Activated B cell treated with CpG ODN at 0.5 μM for 24 hours (primary cell): ENCODE results near the gene USP50. TPM values are rescaled to one million over a fixed set of nuclear protein-coding genes. Genes with fewer than 3 reads are reported as not detected.

Experiments
- ATAC-seq: fragments of 200-7000 bp; cut with Tn5 transposase; one replicate; pipeline ENCODE4 v1.10.0; 2021; ENCODE audit warnings: low read depth, mild to moderate bottlenecking, moderate library complexity
- CTCF ChIA-PET: fragments of 350-600 bp; sonication (Branson Sonifier 250); formaldehyde crosslinking; loops from one replicate; lab custom pipeline; 2021; ENCODE audit warnings: antibody characterized with exemption; lab: Charles Lee
- POLR2A ChIA-PET: fragments of 350-600 bp; sonication (Branson Sonifier 250); formaldehyde crosslinking; loops from one replicate; lab custom pipeline; 2021; ENCODE audit warnings: antibody characterized with exemption; lab: Charles Lee
- DNase-seq: peaks from one replicate; pipeline ENCODE4 v3.0.0; 2022
- H3K27ac Mint-ChIP-seq: one replicate; pipeline ENCODE4 v1.8.0; 2020; ENCODE audit warnings: mixed read lengths
- H3K27me3 Mint-ChIP-seq: one replicate; pipeline ENCODE4 v1.8.0; 2021; ENCODE audit warnings: mixed read lengths
- H3K36me3 Mint-ChIP-seq: one replicate; pipeline ENCODE4 v1.8.0; 2021; ENCODE audit warnings: low read depth, mixed read lengths
- H3K4me1 Mint-ChIP-seq: one replicate; pipeline ENCODE4 v1.8.0; 2021; ENCODE audit warnings: mixed read lengths
- H3K4me3 Mint-ChIP-seq: one replicate; pipeline ENCODE4 v1.8.0; 2020; ENCODE audit warnings: mild to moderate bottlenecking, mixed read lengths
- H3K9me3 Mint-ChIP-seq: one replicate; pipeline ENCODE4 v1.8.0; 2020; ENCODE audit warnings: mixed read lengths
- CTCF ChIP-seq: fragments of 200-600 bp; IDR thresholded peaks from one replicate; pipeline ENCODE4 v1.8.0; 2022; ENCODE audit warnings: antibody characterized with exemption, mild to moderate bottlenecking
- intact Hi-C: fragments of 100-400 bp; cut with micrococcal nuclease; formaldehyde crosslinking; loops from one replicate; pipeline ENCODE4 v1.15.1; 2024
- total RNA-seq: library from RNA; stranded (reverse); gene quantifications from 2 replicates; pipeline ENCODE4 v1.2.3, GENCODE V29; 2022

Gene USP50
- total RNA-seq, 1 donor from 2014 or later, result 0.80 TPM

GRCh38 chr15:50484781-50485180, 61.7 kb downstream of the USP50 start:
- CTCF ChIA-PET, result no interaction called here
- POLR2A ChIA-PET, result interaction anchor here (0.7 to 1.4 kb wide), 2 partner anchors 55 to 130 kb away, joined by 3 to 12 read pairs; partner anchors contain the start of gene GABPB1
- DNase-seq, result no peak
- Mint-ChIP-seq H3K4me3 (no peak overlapping the region), H3K36me3 (peaks cover 69% of the 10 kb centered on the region), H3K9me3 (no peaks in the 10 kb centered on the region), H3K4me1 (peaks cover 39% of the 10 kb centered on the region), H3K27ac (peak overlapping the region; percentile 54), H3K27me3 (no peaks in the 10 kb centered on the region)
- ATAC-seq, result peak; percentile 78
- no peak for TF ChIP-seq CTCF
- intact Hi-C loops, result loop anchor here (5.0 kb wide), 2 partner anchors 132 to 423 kb away; partner anchors contain the start of gene AP4E1

GRCh38 chr15:50476143-50476542, 70.3 kb downstream of the USP50 start:
- no peak for TF ChIP-seq CTCF
- no peaks in the 10 kb centered on the region for H3K9me3 Mint-ChIP-seq
- H3K27ac Mint-ChIP-seq, result no peak overlapping the region
- POLR2A ChIA-PET, result no interaction called here
- H3K36me3 Mint-ChIP-seq, result peaks cover 72% of the 10 kb centered on the region
- peaks cover 2% of the 10 kb centered on the region for H3K4me1 Mint-ChIP-seq
- DNase-seq (no peak), ATAC-seq (no peak)
- CTCF ChIA-PET, result no interaction called here
- intact Hi-C loops, result no loop called here
- no peaks in the 10 kb centered on the region for H3K27me3 Mint-ChIP-seq
- H3K4me3 Mint-ChIP-seq, result no peak overlapping the region

- no peak overlapping the region for H3K4me3 Mint-ChIP-seq
- intact Hi-C loops, result no loop called here
- CTCF ChIA-PET, result no interaction called here
- no peak for TF ChIP-seq CTCF
- H3K27ac Mint-ChIP-seq, result no peak overlapping the region
- POLR2A ChIA-PET, result interaction anchor here (0.7 kb wide), 1 partner anchor 97 kb away, joined by 6 read pairs; no protein-coding TSS in a partner anchor
- DNase-seq (no peak), ATAC-seq (no peak)
- H3K36me3 Mint-ChIP-seq, result peaks cover 72% of the 10 kb centered on the region
- no peaks in the 10 kb centered on the region for H3K27me3 Mint-ChIP-seq
- no peaks in the 10 kb centered on the region for H3K9me3 Mint-ChIP-seq
- H3K4me1 Mint-ChIP-seq, result no peaks in the 10 kb centered on the region
Observed at GRCh38 chr15:50471072-50471471, 75.4 kb downstream of the USP50 start.

GRCh38 chr15:50463423-50464358, 82.8 kb downstream of the USP50 start:
- Mint-ChIP-seq H3K9me3 (no peaks in the 10 kb centered on the region), H3K4me1 (peaks cover 4% of the 10 kb centered on the region), H3K27ac (peak overlapping the region; percentile 30), H3K4me3 (no peak overlapping the region), H3K36me3 (peaks cover 74% of the 10 kb centered on the region), H3K27me3 (no peaks in the 10 kb centered on the region)
- DNase-seq (no peak), ATAC-seq (no peak)
- intact Hi-C loops, result no loop called here
- ChIA-PET POLR2A (interaction anchor here (0.6 kb wide), 2 partner anchors 71 to 1763 kb away, joined by 3 to 8 read pairs; no protein-coding TSS in a partner anchor), CTCF (no interaction called here)
- no peak for TF ChIP-seq CTCF
